ENCODE data around the gene DTWD2.
"Not testable (repeated sequence)": the region's sequence is repeated elsewhere in the genome, so short reads cannot be mapped to it uniquely, and the experiment has no call there.

DTWD2 gene

DNA sequence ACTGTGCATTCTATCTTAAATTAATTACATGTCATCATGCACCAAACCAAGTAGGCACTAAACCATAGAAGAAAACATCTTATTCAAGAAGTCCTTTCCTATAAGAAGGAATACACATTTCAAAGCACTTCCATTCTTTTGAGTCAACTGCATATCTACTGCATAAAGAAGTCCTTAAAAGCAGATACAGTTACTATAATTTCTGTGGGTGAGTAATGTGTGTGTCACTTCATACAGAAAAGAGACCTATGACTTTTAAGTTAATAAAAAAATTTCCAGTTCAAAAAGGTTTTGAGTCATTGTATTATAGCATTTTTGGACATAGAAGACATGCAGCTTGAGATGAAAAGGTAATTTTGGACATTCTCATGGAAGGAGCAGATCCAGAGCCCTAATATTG, 125.0 kb downstream of the DTWD2 start:
- DNase-seq (ENCODE audit: low spot score): no peak

- DNase-seq (ENCODE audit: low spot score): no peak
Observed at GRCh38 chr5:118862596-118862995, 125.8 kb downstream of the DTWD2 start.

- DNase-seq (ENCODE audit: low spot score): no peak
Observed at GRCh38 chr5:118857700-118858099, 130.6 kb downstream of the DTWD2 start.

DNA sequence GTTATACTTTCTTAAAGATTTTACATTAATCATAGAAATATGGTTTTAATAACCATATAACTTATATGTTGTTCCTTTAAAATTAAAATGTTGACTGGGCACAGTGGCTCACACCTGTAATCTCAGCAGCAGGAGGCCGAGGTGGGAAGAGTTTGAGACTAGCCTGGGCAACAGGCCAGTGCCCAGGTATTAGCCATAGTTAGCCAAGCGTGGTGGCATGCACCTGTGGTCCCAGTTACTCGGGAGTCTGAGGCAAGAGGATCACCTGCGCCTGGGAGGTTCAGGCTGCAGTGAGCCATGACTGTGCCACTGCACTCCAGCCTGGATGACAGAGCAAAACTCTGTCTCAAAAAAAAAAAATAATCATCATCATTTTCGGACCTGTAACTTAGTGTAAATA, 133.5 kb downstream of the DTWD2 start:
- DNase-seq (ENCODE audit: low spot score): no peak

GRCh38 chr5:118851785-118852184, 136.6 kb downstream of the DTWD2 start:
- DNase-seq (ENCODE audit: low spot score): not testable (repeated sequence)

- not testable (repeated sequence) for DNase-seq (ENCODE audit: low spot score)
Observed at GRCh38 chr5:118849507-118849906, 138.8 kb downstream of the DTWD2 start.

DNA sequence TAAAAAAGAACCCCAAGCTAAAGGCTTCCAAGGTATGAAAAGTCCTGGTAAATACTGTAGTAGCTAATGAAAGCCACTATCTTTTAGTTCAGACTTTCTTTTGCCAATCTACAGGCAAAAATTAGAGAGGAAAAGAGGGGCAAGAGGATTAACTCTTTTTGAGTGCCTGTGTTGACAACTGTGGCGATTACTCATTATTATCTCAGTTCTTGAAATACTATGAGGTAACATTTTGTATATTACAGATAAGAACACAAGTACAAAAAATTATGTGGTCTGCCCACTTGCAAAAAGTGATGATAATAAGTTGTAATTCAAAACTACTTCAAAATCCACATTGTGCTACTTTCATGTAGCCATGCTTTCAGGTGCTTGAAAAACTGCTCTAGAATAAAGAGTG, 144.0 kb downstream of the DTWD2 start:
- no peak for DNase-seq (ENCODE audit: low spot score)

DNA sequence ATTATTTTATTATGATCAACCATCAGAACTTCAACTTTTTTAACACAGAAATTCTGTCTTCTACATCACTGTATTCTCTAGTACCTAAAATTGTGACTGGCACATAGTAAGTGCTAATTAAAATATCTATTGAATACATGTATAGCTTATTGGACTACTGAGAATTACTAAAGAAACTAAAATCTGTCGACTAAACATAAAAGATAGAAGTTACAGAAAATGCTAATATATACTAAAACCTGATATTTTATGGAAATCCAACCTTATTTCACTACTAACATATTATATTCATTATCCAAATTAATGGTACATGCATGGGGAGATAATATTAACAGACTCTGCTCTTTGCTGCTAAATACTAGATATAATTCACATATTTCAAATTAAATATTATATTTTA, 153.6 kb downstream of the DTWD2 start:
- no peak for DNase-seq (ENCODE audit: low spot score)

- DNase-seq (ENCODE audit: low spot score): no peak
Observed at GRCh38 chr5:118832974-118833373, 155.4 kb downstream of the DTWD2 start.

DNA sequence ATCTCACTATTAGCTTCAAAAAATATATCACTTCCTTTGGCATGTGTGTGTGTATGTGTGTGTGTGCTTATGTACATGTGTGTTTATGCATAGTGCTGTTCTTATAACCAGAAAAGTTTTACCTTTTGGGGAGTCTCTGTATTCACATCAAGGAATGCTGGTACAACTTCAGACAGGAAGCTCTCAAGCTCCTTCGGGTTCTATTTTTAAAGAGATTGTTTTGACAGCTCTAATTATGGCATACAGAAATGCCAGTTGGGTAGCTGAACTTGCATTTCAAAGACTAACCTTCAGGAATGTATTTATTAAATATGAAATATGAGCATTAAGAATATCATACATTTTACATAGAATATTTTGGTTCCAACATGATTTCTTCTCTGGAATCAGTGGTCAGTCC, 163.1 kb downstream of the DTWD2 start:
- no peak for DNase-seq (ENCODE audit: low spot score)

DNA sequence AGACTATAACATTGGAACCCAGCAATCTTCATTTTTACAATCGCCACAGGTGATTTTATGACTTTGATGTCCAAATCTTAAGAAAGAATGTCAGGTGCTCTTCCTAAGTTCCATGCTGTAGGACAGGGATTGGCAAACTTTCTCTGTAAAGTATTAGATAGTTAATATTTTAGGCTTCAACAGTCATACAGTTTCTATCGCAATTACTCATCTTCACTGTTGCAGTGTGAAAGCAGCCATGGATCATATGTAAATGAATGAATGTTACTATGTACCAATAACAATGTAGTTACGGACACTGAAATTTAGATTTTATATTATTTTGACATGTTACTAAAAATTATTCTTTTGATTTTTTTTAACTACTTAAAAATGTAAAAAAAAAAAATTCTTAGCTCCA, 169.7 kb downstream of the DTWD2 start:
- no peak for DNase-seq (ENCODE audit: low spot score)

DNA sequence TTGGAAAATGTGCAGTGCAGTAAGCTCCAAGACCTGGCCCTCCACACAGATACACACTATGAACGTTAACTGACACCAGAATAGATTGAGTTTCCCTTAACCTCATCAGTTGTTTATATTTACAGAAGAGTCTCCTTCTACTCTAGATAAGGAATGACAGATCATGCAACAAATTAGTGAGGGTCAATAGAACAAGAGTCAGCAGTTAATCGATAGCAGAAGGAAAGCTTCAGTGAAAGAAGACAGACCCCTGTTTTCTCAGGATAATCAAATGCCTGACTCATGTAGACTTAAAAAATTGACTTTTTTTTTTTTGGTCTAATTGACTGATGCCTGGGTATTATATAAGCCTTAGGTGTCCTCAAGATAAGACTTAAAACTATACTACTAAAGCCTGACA, 179.9 kb downstream of the DTWD2 start:
- no peak for DNase-seq (ENCODE audit: low spot score)

DNA sequence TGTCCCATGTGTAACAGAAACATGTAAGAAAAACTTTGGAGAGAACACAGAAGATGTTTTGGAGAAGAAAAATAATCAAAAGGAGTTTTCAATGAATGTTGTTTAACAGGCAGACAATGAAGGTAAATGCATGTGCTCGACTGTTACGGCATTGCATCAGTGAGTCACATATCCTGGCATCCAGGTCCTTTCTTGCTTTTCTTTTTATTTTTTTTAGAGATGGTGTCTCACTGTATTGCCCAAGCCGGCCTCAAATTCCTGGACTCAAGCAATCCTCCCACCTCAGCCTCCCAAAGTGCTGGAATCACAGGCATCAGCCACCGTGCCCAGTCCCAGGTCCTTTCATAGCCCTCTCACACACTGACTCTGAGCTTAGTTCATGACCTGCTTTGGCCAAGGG, 181.8 kb downstream of the DTWD2 start:
- no peak for DNase-seq (ENCODE audit: low spot score)

GRCh38 chr5:118802335-118802734, 186.0 kb downstream of the DTWD2 start:
- no peak for DNase-seq (ENCODE audit: low spot score)

GRCh38 chr5:118796081-118796480, 192.3 kb downstream of the DTWD2 start:
- DNase-seq (ENCODE audit: low spot score): no peak

DNA sequence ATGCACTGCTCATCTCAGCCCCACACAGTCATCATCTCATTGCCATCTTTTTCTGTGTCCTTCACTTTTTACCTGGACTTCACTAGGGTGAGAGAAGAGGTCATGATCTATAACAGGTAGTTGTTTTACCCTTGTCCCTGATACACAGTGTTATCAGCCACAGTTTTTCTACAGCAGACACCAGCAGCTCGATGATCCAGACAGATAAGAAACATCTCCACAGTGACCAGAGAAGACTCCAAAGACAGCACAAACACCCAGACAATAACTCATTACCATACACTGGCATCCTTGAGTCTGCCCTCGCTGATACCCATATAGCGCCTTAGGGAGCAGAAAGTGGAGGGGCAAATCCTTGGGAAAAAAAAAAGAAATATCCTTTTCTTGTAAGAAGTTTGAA, 194.1 kb downstream of the DTWD2 start:
- DNase-seq (ENCODE audit: low spot score): no peak

GRCh38 chr5:118793652-118794051, 194.7 kb downstream of the DTWD2 start:
- DNase-seq (ENCODE audit: low spot score): no peak

DNA sequence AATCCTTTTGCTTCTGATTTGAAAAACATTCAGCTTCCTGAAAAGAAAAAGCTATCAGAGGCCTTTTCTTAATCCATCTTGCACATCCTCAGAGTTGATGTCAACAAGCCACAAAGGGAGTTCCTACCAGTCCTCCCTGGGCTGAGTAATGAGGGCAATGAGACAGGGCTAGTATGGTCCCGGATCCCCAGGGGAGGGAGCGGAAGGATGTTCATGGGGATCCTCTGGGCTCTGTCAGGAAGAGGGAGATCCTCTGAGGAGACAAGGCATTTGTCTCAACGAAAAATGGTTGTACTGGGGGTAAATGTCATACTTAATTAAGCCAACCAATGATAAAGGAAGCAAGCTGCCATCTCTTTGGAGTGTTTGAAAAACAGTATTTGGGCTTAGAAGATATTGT, 195.3 kb downstream of the DTWD2 start:
- no peak for DNase-seq (ENCODE audit: low spot score)

DNA sequence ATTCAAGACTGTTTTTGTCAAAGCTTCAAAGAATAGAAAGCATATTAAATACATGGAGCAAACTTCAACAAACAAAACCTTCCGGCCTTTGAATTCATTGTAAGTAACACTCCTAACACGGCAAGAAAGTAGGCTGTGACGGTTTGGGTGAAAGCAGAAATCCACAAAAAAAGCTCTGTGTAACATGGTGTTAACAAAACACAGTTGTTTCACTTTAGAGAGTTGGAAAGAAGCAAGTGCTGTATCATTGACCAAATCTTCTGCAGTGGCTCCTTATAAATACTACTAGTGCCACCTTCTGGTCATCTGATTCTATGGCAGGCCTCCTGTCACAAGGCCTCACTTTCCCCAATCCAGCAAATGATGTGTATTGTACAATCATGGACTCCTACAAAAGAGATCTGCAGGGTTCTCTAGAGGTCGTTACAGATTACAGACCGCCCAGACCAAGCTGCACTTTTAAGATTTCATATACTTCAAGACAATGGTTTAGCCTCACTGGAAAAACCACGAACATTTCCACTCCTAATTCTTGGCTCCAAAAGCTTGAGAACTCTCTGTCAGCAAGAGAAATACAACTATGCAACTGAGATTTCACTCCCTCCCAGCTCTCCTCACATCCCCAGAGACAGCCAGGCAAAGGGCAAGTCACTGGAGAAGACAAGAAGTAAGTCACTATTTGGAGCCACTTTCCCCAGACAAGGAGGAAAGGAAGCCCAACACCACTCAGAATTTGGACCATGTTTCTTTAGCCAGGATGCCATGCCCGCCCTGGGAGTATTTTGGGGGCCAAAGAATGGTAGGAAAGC, 196.2 kb downstream of the DTWD2 start:
- peak; percentile 30 for DNase-seq (ENCODE audit: low spot score)

DNA sequence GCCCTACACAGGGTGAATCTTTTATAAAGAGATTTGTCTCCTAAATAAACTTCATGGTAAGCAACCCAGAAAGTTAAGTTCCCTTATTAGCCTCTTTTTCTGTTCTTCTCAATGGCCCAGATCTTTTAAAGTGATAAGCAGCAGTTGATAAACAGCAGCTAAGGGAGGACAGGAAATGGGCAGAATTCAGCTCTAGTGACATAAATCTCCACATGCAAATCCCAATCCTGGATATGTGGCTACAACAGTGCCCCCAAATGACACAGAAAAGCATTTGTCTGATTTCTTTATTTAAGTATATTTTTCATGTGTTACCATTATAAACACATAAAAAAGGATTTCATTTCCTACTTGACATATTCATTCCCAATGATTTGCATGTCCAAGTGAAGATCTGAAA, 199.0 kb downstream of the DTWD2 start:
- DNase-seq (ENCODE audit: low spot score): no peak

- no peak for DNase-seq (ENCODE audit: low spot score)
Observed at GRCh38 chr5:118788351-118788750, 200.0 kb downstream of the DTWD2 start.
